ENCODE results near the gene SUOX. TPM values are rescaled to one million over a fixed set of nuclear protein-coding genes. Genes with fewer than 3 reads are reported as not detected.

The SUOX gene
- total RNA-seq: 1 to 10 TPM in 1 of 2 experiments, under 1 TPM in 1; 0.82 to 1.2 TPM
- polyA plus RNA-seq (2013, experiment 1 of 2): 2.6 TPM
- polyA plus RNA-seq (2013, experiment 2 of 2): 2.4 TPM
- 0.18 to 11.0 (median 2.4) reads per million in 172 experiments for total RNA-seq

- H3K27me3 ChIP-seq (ENCODE audit: control insufficient read depth in 1 of 2, insufficient read depth in 2 of 2, low read length in 2 of 2): peaks cover 5 to 12% of the 10 kb centered on the region in 2 experiments
- no peak within 1 kb of the TSS for H3K27ac Mint-ChIP-seq
- H3K9me3 Mint-ChIP-seq: no peaks in the 10 kb centered on the region
- ChIA-PET CTCF (interaction anchor here (1.0 to 2.5 kb wide), 17 partner anchors 10 to 258 kb away, joined by 3 to 20 read pairs (median 8); partner anchors contain the start of genes RAB5B, SMARCC2 and ZC3H10), POLR2A (interaction anchor here (0.6 to 2.9 kb wide), 11 partner anchors 10 to 252 kb away, joined by 3 to 22 read pairs (median 4); partner anchors contain the start of genes RAB5B and SMARCC2)
- H3K27me3 Mint-ChIP-seq: peaks cover 20% of the 10 kb centered on the region
- no peaks in the 10 kb centered on the region for H3K9me3 ChIP-seq (ENCODE audit: control insufficient read depth in 1 of 2, insufficient read depth in 1 of 2, low read length in 2 of 2)
- H3K4me1 ChIP-seq (ENCODE audit: insufficient read depth, low read length): peaks cover 17% of the 10 kb centered on the region
- H3K4me1 Mint-ChIP-seq (ENCODE audit: low read depth): peaks cover 23% of the 10 kb centered on the region
- no peak for TF ChIP-seq CTCF (IDR thresholded peaks at IDR 0.05)
- H3K36me3 ChIP-seq (ENCODE audit: insufficient read depth, low read length): peaks cover 29% of the 10 kb centered on the region
- intact Hi-C loops (cut with DNase I, micrococcal nuclease): loop anchor here (1.0 to 2.0 kb wide), 3 partner anchors 32 to 44 kb away; partner anchors contain the start of gene RPS26 (in 2 of the 2)
- no peak within 1 kb of the TSS for H3K27ac ChIP-seq (ENCODE audit: low read depth in 1 of 2, low read length in 2 of 2)
- H3K4me3 ChIP-seq (ENCODE audit: low read length): peak within 1 kb of the TSS; percentile 43
- H3K36me3 Mint-ChIP-seq (ENCODE audit: low read depth): peaks cover 24% of the 10 kb centered on the region
- peak; percentile 33 for ATAC-seq (ENCODE audit: poor library complexity)
- DNase-seq: peak in 5 of 14 experiments; percentile 8 to 69 (median 48)
- peak within 1 kb of the TSS; percentile 51 for H3K4me3 Mint-ChIP-seq
Observed at GRCh38 chr12:55996715-55997534, at the start of gene SUOX. Gene SUOX, plus strand, starts transcription at chr12:55997276. Its CDS starts 4,946 bp downstream, at chr12:56002222.

- TF ChIP-seq CTCF (IDR thresholded peaks at IDR 0.05): no peak
- H3K9me3 ChIP-seq (ENCODE audit: control insufficient read depth in 1 of 2, insufficient read depth in 1 of 2, low read length in 2 of 2): no peaks in the 10 kb centered on the region
- DNase-seq (no peak), ATAC-seq (ENCODE audit: poor library complexity) (peak; percentile 13)
- H3K27ac ChIP-seq (ENCODE audit: low read depth in 1 of 2, low read length in 2 of 2): no peak overlapping the region
- intact Hi-C loops (cut with DNase I, micrococcal nuclease): loop anchor here in 1 of 2 experiments (5.0 kb wide), 1 partner anchor 213 kb away; the partner anchor contains the start of gene GDF11
- peaks cover 52% of the 10 kb centered on the region for H3K36me3 Mint-ChIP-seq (ENCODE audit: low read depth)
- peaks cover 25% of the 10 kb centered on the region for H3K4me1 Mint-ChIP-seq (ENCODE audit: low read depth)
- H3K27me3 Mint-ChIP-seq: no peaks in the 10 kb centered on the region
- H3K36me3 ChIP-seq (ENCODE audit: insufficient read depth, low read length): peaks cover 49% of the 10 kb centered on the region
- H3K9me3 Mint-ChIP-seq: no peaks in the 10 kb centered on the region
- no peak overlapping the region for H3K4me3 ChIP-seq (ENCODE audit: low read length)
- POLR2A ChIA-PET: interaction anchor here (1.3 to 6.0 kb wide), 10 partner anchors 10 to 138 kb away, joined by 3 to 72 read pairs (median 11); partner anchors contain the start of genes DGKA, ORMDL2, RAB5B and SARNP
- no peak overlapping the region for H3K4me3 Mint-ChIP-seq
- no peaks in the 10 kb centered on the region for H3K27me3 ChIP-seq (ENCODE audit: control insufficient read depth in 1 of 2, insufficient read depth in 2 of 2, low read length in 2 of 2)
- CTCF ChIA-PET: interaction anchor here (1.6 kb wide), 1 partner anchor 41 kb away, joined by 7 read pairs; no protein-coding TSS in a partner anchor
- H3K4me1 ChIP-seq (ENCODE audit: insufficient read depth, low read length): peaks cover 20% of the 10 kb centered on the region
- peak overlapping the region; percentile 66 for H3K27ac Mint-ChIP-seq
Observed at GRCh38 chr12:55955344-55955743, 41.7 kb upstream of the SUOX start.

GRCh38 chr12:55955800-55956508, 41.1 kb upstream of the SUOX start:
- Mint-ChIP-seq H3K27me3 (no peaks in the 10 kb centered on the region), H3K27ac (peak overlapping the region; percentile 66), H3K9me3 (no peaks in the 10 kb centered on the region), H3K4me3 (no peak overlapping the region), H3K36me3 (ENCODE audit: low read depth) (peaks cover 52% of the 10 kb centered on the region), H3K4me1 (ENCODE audit: low read depth) (peaks cover 25% of the 10 kb centered on the region)
- TF ChIP-seq CTCF (IDR thresholded peaks at IDR 0.05): peak; percentile 47
- intact Hi-C loops (cut with DNase I, micrococcal nuclease): loop anchor here in 1 of 2 experiments (5.0 kb wide), 1 partner anchor 214 kb away; the partner anchor contains the start of gene GDF11
- Histone ChIP-seq H3K4me3 (ENCODE audit: low read length) (no peak overlapping the region), H3K9me3 (ENCODE audit: control insufficient read depth in 1 of 2, insufficient read depth in 1 of 2, low read length in 2 of 2) (no peaks in the 10 kb centered on the region), H3K27me3 (ENCODE audit: control insufficient read depth in 1 of 2, insufficient read depth in 2 of 2, low read length in 2 of 2) (no peaks in the 10 kb centered on the region), H3K4me1 (ENCODE audit: insufficient read depth, low read length) (peaks cover 20% of the 10 kb centered on the region), H3K27ac (ENCODE audit: low read depth in 1 of 2, low read length in 2 of 2) (peak overlapping the region in 1 of 2 donors; percentile 24), H3K36me3 (ENCODE audit: insufficient read depth, low read length) (peaks cover 43% of the 10 kb centered on the region)
- DNase-seq (peak in 12 of 14 experiments; percentile 24 to 75 (median 50)), ATAC-seq (ENCODE audit: poor library complexity) (peak; percentile 77)
- ChIA-PET POLR2A (interaction anchor here (0.6 to 6.0 kb wide), 15 partner anchors 7 to 217 kb away, joined by 3 to 72 read pairs (median 5); partner anchors contain the start of genes DGKA, DNAJC14, ORMDL2 and RAB5B), CTCF (interaction anchor here (0.6 to 1.6 kb wide), 2 partner anchors 40 to 234 kb away, joined by 3 to 7 read pairs; no protein-coding TSS in a partner anchor)
